GM19025 (cell line): ENCODE results near the gene CUL3.
"Not testable (repeated sequence)": the region's sequence is repeated elsewhere in the genome, so short reads cannot be mapped to it uniquely, and the experiment has no call there.

Experiments
- ATAC-seq: cut with Tn5 transposase; IDR thresholded peaks from one replicate; pipeline ENCODE4 v1.9.1; 2021; ENCODE audit warnings: mild to moderate bottlenecking, low read depth, moderate library complexity; ENCODE audit not compliant: unreplicated experiment

CUL3 gene

DNA sequence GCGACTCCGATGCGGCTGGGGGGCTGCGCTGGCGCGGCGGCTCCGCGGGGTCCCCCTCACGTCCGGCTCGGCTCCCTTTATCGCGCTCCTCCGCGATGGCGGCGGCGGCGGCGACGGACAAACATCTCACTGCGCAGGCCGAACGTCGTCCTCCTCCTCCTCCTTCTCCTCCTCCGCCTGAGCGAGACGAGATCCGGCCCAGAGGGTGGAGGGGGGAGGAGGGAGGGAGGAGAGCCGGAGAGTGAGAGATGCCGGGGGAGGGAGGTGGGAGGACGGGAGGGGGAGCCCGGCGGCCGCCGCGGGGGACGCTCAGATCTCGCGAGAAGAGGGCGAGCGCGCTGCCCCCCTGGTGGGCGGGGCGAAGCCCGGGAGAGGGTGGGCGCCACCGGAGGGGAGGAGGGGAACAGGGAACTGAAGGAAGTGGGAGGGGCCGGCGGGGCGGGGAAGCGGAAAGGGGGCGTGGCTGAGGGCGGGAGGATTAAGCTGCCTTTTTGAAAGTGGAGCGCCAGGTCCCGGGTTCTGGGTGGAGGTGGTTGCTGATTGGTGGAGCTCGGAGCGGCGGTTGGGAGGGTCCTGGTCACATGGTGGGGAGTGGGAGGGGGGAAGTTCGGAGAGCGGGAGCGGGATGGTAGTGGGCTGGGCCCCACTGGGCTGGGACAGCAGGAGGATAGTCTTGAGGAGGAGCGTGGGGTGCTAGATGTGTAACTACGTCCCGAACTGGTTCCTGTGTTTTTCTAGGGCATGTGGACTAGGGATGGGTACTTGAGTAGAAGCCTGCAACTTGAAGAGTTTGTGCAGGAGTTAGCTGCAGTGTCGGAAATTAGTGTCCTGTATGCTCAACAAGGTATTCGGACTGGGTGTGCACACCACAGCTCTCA is at the start of gene CUL3:
Gene CUL3 (minus strand): TSS at position 153 of the 878 bp plus-strand sequence. CDS start 354 bp downstream, outside the sequence.
- peak; percentile 66 for ATAC-seq

DNA sequence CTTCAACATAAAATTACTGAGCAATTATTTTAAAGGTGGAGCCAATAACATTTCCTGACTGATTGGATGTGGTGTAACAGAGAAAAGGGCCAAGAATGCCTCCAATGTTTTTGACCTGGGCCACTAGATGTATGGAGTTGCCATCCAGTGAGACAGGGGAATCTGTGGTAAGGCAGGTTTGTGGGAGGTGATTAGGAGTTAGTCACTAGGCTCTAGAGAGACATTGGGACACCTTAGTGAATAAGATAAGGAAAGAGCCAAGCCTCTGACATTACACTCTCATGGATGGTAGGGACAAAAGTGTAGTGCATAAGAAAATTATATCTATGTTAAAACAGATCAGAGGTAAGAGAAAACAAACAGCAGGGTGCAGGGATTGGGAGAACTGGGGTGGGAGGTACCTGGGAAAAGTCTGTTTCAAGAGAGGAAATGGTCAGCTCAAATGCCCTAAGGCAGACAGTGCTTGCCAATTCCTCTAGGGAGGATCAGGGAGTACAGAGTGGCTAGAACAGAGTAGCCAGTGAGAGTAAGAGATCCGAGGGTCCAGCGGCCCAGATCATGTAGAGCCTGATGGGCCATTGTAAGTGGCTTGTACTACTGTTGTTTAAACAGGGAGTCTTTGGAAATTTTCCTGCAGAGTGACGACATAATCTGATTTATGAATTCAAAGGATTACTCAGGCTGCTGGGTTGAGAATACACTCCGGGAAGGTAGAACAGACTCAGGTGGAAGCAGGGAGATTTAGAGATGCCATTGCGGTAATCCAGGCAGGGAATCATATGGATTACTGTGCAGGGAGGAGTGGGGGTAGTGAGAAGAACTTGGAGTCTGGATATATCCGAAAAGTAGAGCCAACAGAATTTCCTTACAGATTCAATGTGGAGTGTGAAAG is 45.7 kb upstream of the CUL3 start:
- no peak for ATAC-seq

DNA sequence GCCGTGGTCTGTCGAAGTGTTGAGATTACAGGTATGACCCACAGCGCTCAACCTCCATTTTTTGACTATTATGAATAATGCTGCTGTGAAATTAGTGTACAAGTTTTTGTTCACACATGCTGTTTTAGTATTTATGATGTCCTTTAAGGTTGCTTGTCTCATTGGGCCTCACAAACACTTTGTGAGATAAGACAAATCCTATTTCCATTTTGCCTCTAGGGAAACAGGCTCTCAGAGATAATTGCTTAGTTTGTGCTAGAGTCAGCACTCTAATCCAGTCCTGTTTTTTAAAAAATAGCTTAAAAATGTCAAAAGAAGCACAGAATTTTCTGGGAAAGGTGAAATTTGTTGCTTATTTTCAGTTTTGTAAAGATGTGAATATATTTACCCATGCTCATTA is 43.3 kb upstream of the CUL3 start:
- no peak for ATAC-seq

DNA sequence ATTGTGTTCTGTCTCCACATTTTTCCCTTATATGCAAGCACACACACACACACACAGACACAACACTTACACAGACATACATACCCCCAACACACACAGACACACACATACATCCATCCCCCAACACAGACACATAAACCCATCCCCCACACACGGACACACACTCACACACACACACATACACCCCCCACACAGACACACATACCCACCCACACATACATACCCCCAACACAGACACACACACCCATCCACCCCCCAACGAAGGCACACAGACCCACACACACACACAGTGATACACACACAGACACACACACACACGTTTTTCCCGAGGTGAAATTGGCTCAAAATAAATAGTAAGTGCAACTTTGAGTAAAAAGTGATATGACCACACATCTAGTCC is 41.6 kb upstream of the CUL3 start:
- ATAC-seq = no peak

DNA sequence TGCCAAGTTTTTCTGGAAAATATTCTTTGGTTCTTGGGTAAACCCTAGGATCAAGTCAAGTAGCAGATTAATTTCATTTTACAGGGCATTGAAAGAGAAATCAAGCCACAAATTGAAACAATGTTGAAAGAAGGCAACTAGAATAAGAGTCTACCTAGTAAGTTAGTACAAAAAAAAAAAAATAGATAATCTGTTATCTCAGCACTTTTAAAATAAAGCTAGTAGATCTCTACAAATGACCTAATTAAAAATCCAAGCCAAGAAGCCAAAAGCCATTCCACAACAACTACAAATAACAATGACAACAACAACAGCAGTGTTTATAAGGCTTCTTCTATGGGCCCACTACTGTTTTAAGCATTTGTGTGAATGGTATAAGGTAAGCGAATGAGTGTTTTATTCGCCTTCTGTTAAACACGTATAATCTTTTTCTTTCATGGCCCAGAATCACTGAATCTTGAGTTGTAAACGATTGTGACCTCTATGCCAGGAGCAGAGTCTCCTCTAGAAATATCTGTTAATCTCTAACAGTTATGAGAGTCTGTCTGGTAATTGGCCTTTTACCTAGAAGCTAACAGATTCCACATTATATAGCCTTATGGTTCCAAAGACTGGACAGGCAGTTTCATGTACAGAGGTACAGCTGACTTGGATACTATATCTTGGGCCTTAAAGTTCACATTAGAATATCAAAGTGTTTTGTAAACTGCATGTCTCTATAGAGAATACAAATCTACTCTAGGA is 28.6 kb upstream of the CUL3 start:
- ATAC-seq = no peak

DNA sequence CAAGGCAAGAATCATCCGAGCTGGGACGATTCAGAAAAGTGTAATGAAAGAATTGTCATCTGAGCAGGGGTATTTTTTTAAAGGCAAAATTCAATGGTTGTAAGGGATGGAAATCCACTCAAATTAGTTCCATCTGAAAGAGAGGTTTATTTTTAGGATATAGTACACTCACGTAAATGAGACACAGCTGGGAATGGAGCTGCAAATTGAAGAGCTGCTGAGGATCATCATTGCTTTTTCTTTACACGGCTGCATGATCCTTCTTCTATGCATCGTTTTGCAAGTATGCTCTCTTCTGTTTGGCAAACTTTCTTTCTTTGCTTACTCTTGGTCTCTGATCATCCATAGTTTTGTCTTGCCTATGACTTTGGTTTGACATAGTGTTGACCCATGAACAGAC is 27.4 kb upstream of the CUL3 start:
- ATAC-seq = no peak

DNA sequence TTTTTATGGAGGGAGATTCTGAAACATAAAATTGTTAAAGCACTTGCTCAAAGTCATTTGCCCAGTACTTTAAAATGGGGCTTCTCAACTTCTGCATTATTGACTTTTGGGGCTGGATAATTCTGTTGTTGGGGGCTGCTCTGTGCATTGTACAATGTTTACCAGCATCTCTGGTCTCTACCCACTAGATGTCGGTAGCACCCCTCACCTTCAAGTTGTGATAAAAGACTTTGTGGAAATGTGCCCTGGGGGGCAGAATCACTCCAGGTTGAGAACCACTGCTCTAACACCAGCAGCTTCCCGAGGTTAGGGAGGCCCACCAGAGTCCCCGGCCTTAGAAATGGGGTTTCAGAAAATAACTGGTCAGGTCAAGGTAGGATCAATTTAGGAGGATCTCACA is 26.8 kb upstream of the CUL3 start:
- ATAC-seq = no peak

DNA sequence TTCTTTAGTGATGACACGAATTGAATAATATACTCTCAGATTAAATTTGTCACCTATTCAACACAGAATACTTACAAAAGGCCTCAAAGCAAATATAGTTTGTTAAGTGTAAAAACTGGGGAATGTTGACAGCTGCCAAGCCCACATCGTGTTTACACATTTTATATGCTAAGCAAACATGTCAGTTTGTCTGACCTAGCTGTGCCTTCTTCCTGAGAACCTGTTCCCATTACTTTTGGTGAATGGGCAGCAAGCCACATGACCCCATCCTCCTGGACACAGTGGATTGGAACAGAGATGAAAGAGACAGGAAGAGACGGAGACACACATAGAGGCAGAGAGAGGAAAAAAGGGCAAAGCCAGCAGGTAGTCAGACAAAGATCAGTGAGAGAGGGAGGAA is 22.9 kb upstream of the CUL3 start:
- no peak for ATAC-seq

DNA sequence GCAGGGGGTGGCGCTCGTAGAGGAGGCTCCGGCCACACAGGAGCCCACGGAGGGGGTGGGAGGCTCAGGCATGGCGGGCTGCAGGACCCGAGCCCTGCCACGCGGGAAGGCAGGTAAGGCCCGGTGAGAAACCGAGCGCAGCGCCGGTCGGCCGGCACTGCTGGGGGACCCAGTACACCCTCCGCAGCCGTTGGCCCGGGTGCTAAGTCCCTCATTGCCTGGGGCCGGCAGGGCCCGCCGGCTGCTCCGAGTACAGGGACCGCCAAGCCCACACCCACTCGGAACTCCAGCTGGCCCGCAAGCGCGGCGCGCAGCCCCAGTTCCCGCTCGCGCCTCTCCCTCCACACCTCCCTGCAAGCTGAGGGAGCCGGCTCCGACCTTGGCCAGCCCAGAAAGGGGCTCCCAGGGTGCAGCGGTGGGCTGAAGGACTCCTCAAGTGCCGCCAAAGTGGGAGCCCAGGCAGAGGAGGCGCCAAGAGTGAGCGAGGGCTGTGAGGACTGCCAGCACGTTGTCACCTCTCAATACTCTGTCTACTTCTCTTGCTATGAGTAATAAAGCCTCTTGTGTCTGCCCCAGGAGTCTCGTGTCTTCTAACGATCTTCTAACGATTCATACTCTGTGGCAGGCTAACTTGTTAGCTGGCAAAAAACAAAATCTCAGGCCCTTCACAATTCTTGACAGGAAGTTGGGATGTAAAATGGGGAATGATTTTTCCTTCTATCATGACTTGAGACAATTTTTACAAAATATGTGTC is 18.8 kb upstream of the CUL3 start:
- ATAC-seq = not testable (repeated sequence)

DNA sequence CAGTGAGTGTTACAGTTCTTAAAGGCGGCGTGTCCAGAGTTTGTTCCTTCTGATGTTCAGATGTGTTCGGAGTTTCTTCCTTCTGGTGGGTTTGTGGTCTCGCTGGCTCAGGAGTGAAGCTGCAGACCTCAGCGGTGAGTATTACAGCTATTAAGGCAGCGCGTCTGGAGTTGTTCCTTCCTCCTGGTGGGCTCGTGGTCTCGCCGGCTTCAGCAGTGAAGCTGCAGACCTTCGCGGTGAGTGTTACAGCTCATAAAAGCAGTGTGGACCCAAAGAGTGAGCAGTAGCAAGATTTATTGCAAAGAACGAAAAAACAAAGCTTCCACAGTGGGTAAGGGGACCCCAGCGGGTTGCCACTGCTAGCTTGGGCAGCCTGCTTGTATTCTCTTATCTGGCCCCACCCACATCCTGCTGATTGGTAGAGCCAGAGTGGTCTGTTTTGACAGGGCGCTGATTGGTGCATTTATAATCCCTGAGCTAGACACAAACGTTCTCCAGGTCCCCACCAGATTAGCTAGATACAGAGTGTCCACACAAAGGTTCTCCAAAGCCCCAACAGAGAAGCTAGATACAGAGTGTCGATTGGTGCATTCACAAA is 17.7 kb upstream of the CUL3 start:
- ATAC-seq = not testable (repeated sequence)

DNA sequence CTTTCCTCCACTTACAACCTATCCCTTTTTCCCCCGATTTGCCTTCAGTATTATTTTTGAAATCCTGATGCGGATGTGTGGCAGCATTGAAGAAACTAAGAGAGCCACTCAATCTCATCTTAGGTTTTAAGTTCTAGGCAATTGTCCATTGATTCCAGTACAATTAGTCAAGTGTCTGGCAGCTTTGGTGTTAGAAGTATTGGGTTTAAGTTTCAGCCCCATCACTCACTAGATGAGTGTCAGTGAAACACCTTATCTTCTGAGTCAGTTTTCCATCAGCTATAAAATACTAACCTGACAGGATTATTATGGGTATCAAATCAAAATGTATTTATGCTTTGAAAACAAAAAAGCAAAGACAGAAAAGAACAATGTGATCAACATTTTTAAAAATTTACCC is 16.8 kb upstream of the CUL3 start:
- ATAC-seq = no peak

DNA sequence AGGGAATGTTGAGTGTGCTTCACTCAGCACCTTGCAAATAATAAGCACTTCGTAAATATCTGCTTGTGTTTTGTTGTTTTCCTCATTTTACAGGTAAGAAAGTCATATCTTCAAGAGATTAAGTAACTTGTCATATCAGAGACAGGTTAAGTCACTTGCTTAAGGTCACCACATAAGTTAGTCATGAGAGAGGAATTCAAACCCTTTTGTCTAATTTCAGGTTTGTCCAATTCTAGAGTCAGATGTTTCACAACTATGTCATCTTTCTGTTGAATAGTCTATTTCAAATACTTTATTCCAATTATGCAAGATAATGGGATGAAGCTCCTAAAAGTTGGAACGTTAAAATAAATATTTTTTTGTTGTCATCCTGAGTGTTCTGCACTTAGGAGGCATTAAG is 13.5 kb upstream of the CUL3 start:
- no peak for ATAC-seq

DNA sequence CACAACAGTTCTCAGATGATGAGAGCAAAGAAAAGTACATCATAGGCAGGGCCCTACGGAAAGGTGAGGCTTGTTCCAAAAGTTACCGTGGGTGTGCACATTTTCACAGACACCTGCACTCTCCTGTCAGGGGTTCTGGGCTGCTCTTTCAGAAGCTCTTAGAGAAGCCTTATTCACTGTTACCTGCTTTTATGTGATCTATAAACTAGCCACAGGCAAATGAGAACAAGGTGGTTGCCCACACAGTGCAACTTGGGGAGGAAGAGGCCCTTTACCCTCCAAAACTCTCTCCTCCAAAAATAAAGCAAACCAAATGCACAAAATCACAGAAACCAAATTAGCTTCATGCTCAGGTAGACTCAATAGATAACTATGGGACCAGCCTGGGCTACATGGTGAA is 11.1 kb upstream of the CUL3 start:
- no peak for ATAC-seq

DNA sequence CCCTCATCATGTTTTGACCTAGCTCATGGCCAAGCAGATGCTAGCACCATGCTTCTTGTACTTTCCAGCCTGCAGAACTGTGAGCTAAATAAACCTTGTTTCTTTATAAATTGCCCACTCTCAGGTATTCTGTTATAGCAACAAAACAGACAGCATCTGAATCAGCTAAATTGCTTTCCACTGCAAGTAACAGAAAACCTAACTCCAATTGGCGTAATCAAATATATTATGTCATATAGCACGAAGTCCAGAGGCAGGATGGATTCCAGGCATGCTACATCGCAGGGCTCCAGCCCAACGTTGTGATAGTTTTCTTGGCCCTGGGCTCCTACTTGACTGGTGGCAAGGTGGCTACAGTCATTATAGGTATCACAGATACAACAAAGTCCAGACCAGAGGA is 10.4 kb upstream of the CUL3 start:
- ATAC-seq = no peak

DNA sequence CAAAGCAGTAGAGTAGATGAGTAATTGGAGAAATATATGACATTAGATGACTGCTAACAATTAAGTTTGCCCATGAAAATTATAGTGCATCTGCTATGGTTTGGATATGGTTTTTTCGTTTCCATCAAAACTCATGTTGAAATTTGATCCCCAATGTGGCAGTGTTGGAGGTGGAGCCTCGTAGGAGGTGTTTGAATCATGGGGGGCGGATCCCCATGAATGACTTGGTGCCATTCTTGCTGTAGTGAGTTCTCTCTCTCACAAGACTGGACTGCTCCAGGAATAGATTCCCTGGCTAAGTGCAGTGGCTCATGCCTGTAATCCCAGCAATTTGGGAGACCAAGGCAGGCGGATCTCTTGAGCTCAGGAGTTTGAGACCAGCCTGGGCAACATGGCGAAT is 9.7 kb upstream of the CUL3 start:
- no peak for ATAC-seq

DNA sequence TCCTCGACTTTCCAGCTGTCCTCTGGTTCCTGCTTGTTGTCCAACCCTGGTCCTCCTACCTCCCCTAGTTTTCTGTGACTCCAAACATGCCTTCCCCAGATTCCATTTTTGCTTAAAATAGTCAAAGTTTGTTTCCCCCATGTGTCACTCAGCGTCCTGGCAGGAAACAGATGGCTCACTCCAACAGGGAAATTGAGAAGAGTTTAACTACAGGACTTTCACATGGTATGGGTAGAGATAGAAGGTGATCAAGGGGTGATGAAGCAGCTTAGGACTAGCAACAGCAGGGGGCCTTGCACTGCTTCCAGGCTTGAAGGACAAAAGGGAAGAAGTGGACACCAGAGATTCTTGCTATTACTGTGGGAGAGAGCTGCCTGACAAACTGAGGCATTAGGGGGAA is 6.1 kb upstream of the CUL3 start:
- no peak for ATAC-seq

DNA sequence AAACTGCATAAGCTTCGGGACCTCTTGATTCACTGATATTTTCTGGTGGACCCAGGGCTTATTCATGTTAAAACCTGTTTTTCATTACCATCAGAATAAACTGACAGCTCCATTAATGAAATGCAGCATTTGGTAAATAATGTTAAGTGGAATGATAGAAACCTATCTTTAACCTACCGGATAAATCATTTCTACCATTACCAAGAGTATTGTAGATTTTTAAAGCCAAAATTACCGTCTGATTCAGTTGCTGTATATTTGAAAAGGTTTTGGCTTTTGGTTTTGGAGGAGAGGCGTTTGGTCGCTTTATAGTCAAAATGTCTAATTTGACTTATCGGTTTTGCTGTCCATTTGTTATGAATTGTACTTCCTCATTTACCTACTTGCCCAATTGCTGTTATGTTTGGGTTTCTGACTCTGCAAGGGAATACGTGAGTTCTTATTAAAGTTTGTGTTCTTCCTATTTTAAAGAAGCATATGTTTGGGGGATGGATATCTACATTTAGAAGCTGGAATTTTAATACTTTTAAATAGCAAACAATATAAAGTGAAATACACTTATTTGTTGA is 1.0 kb upstream of the CUL3 start:
- no peak for ATAC-seq

DNA sequence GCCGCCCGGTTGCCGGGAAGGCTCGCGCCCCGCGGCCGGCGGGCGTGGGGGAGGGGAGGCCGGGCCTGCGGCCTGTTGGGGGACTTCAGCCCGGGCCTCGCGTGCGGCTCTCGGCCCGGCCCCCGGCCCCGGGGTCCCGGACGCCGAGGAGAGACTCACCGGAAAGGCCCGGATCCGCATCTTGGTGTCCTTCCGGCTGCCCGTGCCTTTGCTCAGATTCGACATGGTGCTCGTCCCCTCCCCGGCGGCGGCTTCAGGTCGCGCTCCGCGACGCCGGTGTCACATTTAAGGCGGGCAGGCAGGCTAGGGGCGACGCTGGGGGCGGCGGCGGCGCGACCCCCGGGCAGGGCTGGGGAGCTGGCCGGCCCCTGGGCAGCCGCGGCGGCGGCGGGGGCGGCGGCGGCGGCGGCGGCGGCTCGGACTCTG is 365 bp downstream of the CUL3 start:
- peak; percentile 33 for ATAC-seq

DNA sequence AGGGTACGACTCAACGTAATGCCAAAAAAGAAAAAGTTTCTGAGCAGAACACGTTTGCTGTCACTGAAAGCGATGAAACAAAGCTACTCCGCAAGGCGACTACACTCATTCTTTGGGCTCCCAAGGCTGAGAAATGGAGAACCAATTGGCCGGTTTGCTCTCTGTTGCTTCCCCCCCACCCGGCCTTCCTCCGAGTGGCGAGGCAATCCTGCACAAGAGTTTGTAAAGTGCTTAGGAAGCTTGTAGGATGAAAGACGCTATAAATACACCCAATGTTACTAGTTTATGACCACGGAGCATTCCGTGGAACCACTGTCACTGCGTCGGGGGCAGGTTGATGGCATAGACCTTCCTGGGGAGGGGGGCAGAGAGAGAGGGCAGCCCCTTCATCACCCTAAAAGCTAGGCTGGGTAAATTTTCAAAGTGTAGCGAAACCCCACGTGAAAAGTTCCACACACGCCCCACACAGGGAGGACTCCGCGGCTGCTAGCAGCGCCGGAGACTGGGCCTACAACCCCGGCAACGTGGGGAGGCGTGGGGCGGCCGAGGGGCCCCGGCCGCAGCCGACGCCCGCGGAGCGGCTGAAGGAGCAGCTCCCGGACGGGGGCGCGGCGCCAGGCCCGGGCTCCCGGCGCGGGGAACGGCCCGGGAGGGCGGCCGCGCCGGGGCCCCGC is 915 bp downstream of the CUL3 start:
- peak; percentile 4 for ATAC-seq
